ENCODE results near the gene SIGLECL1.

SIGLECL1 gene

GRCh38 chr19:51317376-51317775 is 66.5 kb downstream of the SIGLECL1 start:
- TF ChIP-seq POLR2AphosphoS5 (IDR thresholded peaks at IDR 0.05; ENCODE audit: low read depth, low read length) (no peak), TAF1 (IDR thresholded peaks at IDR 0.05; ENCODE audit: borderline replicate concordance, insufficient read depth, low read length) (no peak), SIN3A (IDR thresholded peaks at IDR 0.05; ENCODE audit: borderline replicate concordance, insufficient read depth, low read length) (no peak), FOXP2 (optimal IDR thresholded peaks at IDR 0.05; ENCODE audit: borderline replicate concordance, extremely low read depth, extremely low read length, insufficient read depth) (no peak), REST (IDR thresholded peaks at IDR 0.05; ENCODE audit: insufficient read depth in 1 of 2, low read depth in 2 of 2, low read length in 2 of 2) (no peak)

- TF ChIP-seq FOXP2 (optimal IDR thresholded peaks at IDR 0.05; ENCODE audit: borderline replicate concordance, extremely low read depth, extremely low read length, insufficient read depth): no peak
- TF ChIP-seq TAF1 (IDR thresholded peaks at IDR 0.05; ENCODE audit: borderline replicate concordance, insufficient read depth, low read length): no peak
- TF ChIP-seq POLR2AphosphoS5 (IDR thresholded peaks at IDR 0.05; ENCODE audit: low read depth, low read length): no peak
- TF ChIP-seq SIN3A (IDR thresholded peaks at IDR 0.05; ENCODE audit: borderline replicate concordance, insufficient read depth, low read length): no peak
- TF ChIP-seq REST (IDR thresholded peaks at IDR 0.05; ENCODE audit: insufficient read depth in 1 of 2, low read depth in 2 of 2, low read length in 2 of 2): no peak
These were observed 67.1 kb downstream of the SIGLECL1 start for GRCh38 chr19:51317968-51318367.
